ENCODE results near the gene FBLN1. TPM values are rescaled to one million over a fixed set of nuclear protein-coding genes. Genes with fewer than 3 reads are reported as not detected.

FBLN1 gene
- total and polyA plus RNA-seq, 2 of the 8 experiments (the other 6 are each of a cell fraction or from before 2014, with no cell fraction given), result 159 to 168 TPM

DNA sequence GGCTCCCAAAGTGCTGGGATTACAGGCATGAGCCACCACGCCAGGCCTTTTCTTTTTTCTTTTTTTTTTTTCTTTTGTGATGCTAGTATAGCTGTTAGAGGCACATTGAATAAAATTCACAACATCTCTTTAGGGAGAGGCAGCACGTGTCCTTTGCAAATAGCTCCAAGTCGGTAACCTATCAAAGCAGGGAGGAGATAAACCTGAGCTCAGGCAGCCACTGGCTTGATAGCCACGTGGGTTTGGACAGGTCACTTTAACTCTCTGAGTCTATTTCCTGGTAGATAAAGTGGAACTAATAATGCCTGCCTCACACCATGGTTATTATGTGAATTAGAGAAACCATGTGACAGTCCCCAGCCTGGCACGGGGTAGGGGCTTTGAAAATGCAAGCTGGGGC is 125.8 kb downstream of the FBLN1 start:
- Histone ChIP-seq H4K91ac (replicated peaks; ENCODE audit: insufficient read length, low read length) (no peak overlapping the region), H2BK12ac (ENCODE audit: low read depth, low read length) (no peak overlapping the region), H3K27me3 (replicated peaks in 1 of 4; ENCODE audit: control insufficient read depth in 3 of 4, extremely low read depth in 1 of 4, insufficient read depth in 3 of 4, low read length in 3 of 4) (no peaks in the 10 kb centered on the region; a peak in 3 of 7 replicates), H3K23me2 (ENCODE audit: low read depth, low read length) (no peaks in the 10 kb centered on the region), H3K14ac (ENCODE audit: insufficient read length) (no peak overlapping the region), H3K56ac (replicated peaks; ENCODE audit: insufficient read length, low read depth, low read length) (no peak overlapping the region), H3K4me2 (ENCODE audit: insufficient read depth in 1 of 2, low read depth in 2 of 2, low read length in 2 of 2) (no peak overlapping the region), H4K8ac (ENCODE audit: extremely low read depth, insufficient read depth, low read length) (no peak overlapping the region), H3K4me1 (replicated peaks in 1 of 4; ENCODE audit: control insufficient read depth in 3 of 4, insufficient read depth in 4 of 4, low read length in 3 of 4) (peaks cover 22 to 31% (median 28%) of the 10 kb centered on the region in 4 experiments), H3K27ac (ENCODE audit: low read depth, low read length) (no peak overlapping the region), H2BK120ac (replicated peaks; ENCODE audit: low read depth, low read length) (no peak overlapping the region), H2AFZ (ENCODE audit: low read length) (no peak overlapping the region), H3K79me1 (ENCODE audit: low read depth, low read length) (no peaks in the 10 kb centered on the region), H4K5ac (ENCODE audit: insufficient read length, low read depth, low read length) (no peak overlapping the region), H4K20me1 (replicated peaks in 1 of 2; ENCODE audit: control insufficient read depth in 1 of 2, insufficient read depth in 2 of 2, low read length in 2 of 2) (no peaks in the 10 kb centered on the region), H3K23ac (ENCODE audit: insufficient read length) (no peak overlapping the region), H3K4me3 (ENCODE audit: extremely low read depth in 1 of 4, insufficient read depth in 2 of 4, low read depth in 3 of 4, low read length in 4 of 4) (no peak overlapping the region), H2AK5ac (ENCODE audit: low read depth, low read length) (no peak overlapping the region), H3K36me3 (ENCODE audit: control insufficient read depth in 2 of 4, insufficient read depth in 4 of 4, low read length in 3 of 4) (no peaks in the 10 kb centered on the region), H3K4ac (replicated peaks; ENCODE audit: insufficient read length, low read depth, low read length) (no peak overlapping the region), H2BK20ac (ENCODE audit: low read length) (no peak overlapping the region), H2BK5ac (ENCODE audit: low read depth, low read length) (no peak overlapping the region), H2BK15ac (ENCODE audit: low read length) (no peak overlapping the region), H3K9ac (replicated peaks in 1 of 4; ENCODE audit: extremely low read depth in 1 of 4, low read depth in 3 of 4, low read length in 3 of 4) (no peak overlapping the region), H3K79me2 (ENCODE audit: control insufficient read depth in 1 of 2, insufficient read depth in 2 of 2, low read length in 2 of 2) (no peaks in the 10 kb centered on the region), H3K18ac (ENCODE audit: extremely low read depth, low read length) (no peak overlapping the region), H3K9me3 (ENCODE audit: insufficient read depth in 2 of 2, low read depth in 1 of 2, low read length in 1 of 2) (no peaks in the 10 kb centered on the region)
- ChIA-PET CTCF (ENCODE audit: partially characterized antibody) (interaction anchor here (1.0 to 3.7 kb wide), 7 partner anchors 9 to 356 kb away, joined by 3 to 14 read pairs (median 4); no protein-coding TSS in a partner anchor), POLR2A (ENCODE audit: partially characterized antibody) (interaction anchor here (1.1 to 2.6 kb wide), 3 partner anchors 10 to 21 kb away, joined by 3 to 7 read pairs (median 5); no protein-coding TSS in a partner anchor)
- WGBS, 2 experiments (ENCODE audit: extremely low coverage in 1 of 2, insufficient coverage in 1 of 2, insufficient read length in 1 of 2, insufficient replicate concordance in 2 of 2, low coverage in 1 of 2, low lambda C conversion rate in 2 of 2, missing lambda C conversion rate in 1 of 2), result 24% methylated on average over 5 of the region's 5 CpGs; no CpG with 5 or more reads in 1 of the 2 experiments
- no peak for TF ChIP-seq POU5F1 (IDR thresholded peaks at IDR 0.05; ENCODE audit: low read depth, low read length)
- TF ChIP-seq, protein P1, sequence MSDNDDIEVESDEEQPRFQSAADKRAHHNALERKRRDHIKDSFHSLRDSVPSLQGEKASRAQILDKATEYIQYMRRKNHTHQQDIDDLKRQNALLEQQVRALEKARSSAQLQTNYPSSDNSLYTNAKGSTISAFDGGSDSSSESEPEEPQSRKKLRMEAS (IDR thresholded peaks at IDR 0.05), result peak; percentile 83
- FAIRE-seq (peak; percentile 92), DNase-seq (ENCODE audit: low read depth in 1 of 2, low spot score in 2 of 2) (no peak)

All from H1 (cell line).